HepG2 (cell line): ENCODE results near the gene TYROBP. TPM values are rescaled to one million over a fixed set of nuclear protein-coding genes. Genes with fewer than 3 reads are reported as not detected.

ENCODE experiments used
- ADNP ChIP-seq: sonication (generic); formaldehyde crosslinking; IDR thresholded peaks from 2 replicates; pipeline ENCODE4 v1.4.0; 2020; ENCODE audit warnings: missing genetic modification reagents
- ELF4 ChIP-seq: sonication (generic); formaldehyde crosslinking; IDR thresholded peaks from 2 replicates; pipeline ENCODE4 v1.5.0; 2020; ENCODE audit warnings: missing genetic modification reagents, mild to moderate bottlenecking, moderate library complexity, borderline replicate concordance
- GATAD2A ChIP-seq: IDR thresholded peaks from 2 replicates; pipeline ENCODE4 v1.6.1; 2016
- GRHL1 ChIP-seq: sonication (generic); formaldehyde crosslinking; conservative IDR thresholded peaks from 2 replicates; pipeline ENCODE4 v1.8.0; 2022; ENCODE audit warnings: missing genetic modification reagents
- GTF2F1 ChIP-seq: fragments of 150-350 bp; IDR thresholded peaks from 2 replicates; pipeline ENCODE4 v1.6.1; 2014; ENCODE audit warnings: low read length
- HMGA1 ChIP-seq: sonication (generic); formaldehyde crosslinking; conservative IDR thresholded peaks from 2 replicates; pipeline ENCODE4 v1.4.0; 2020; ENCODE audit warnings: missing genetic modification reagents
- IRF1 ChIP-seq: sonication (generic); formaldehyde crosslinking; IDR thresholded peaks from 2 replicates; pipeline ENCODE4 v1.4.0; 2020; ENCODE audit warnings: low read depth, mild to moderate bottlenecking, missing genetic modification reagents
- NFAT5 ChIP-seq: sonication (generic); formaldehyde crosslinking; IDR thresholded peaks from 2 replicates; pipeline ENCODE4 v1.4.0; 2020; ENCODE audit warnings: missing genetic modification reagents
- TBX3 ChIP-seq: fragments of 450-650 bp; IDR thresholded peaks from 2 replicates; pipeline ENCODE4 v1.6.1; 2017; ENCODE audit warnings: antibody characterized with exemption, mild to moderate bottlenecking, inconsistent platforms, borderline replicate concordance
- THAP9 ChIP-seq: sonication (generic); formaldehyde crosslinking; IDR thresholded peaks from 2 replicates; pipeline ENCODE4; 2020; ENCODE audit warnings: missing genetic modification reagents, mild to moderate bottlenecking, borderline replicate concordance
- XBP1 ChIP-seq: sonication (generic); formaldehyde crosslinking; IDR thresholded peaks from 2 replicates; pipeline ENCODE4 v1.5.0; 2020; ENCODE audit warnings: missing genetic modification reagents
- ZBTB2 ChIP-seq: sonication (generic); formaldehyde crosslinking; IDR thresholded peaks from 2 replicates; pipeline ENCODE4 v1.8.0; 2022; ENCODE audit warnings: low read depth, missing genetic modification reagents
- ZBTB34 ChIP-seq: sonication (generic); formaldehyde crosslinking; IDR thresholded peaks from 2 replicates; pipeline ENCODE4 v1.8.0; 2022; ENCODE audit warnings: mild to moderate bottlenecking, missing genetic modification reagents
- ZNF3 ChIP-seq: IDR thresholded peaks from 2 replicates; pipeline ENCODE4 v1.7.0; 2017; ENCODE audit warnings: inconsistent platforms
- ZNF547 ChIP-seq: sonication (generic); formaldehyde crosslinking; IDR thresholded peaks from 2 replicates; pipeline ENCODE4 v1.5.1; 2020; ENCODE audit warnings: mild to moderate bottlenecking, missing genetic modification reagents
- polyA plus RNA-seq, 8 experiments: library from polyadenylated mRNA; depleted of rRNA in 3 of 8; stranded (reverse) in 7 of 8; unstranded in 1 of 8; fragments of >200 nt; fragmentation: Illumina TruSeq in 4 of 8; extraction: Trizol in 4 of 8; gene quantifications; 2 replicates each; pipeline versions ENCODE4 v1.2.1 to v1.2.3, GENCODE V29; 2011 to 2016; ENCODE audit warnings: low read depth in 4 of 8, missing spikeins in 1 of 8, mixed read lengths in 1 of 8; ENCODE audit not compliant: insufficient read depth in 1 of 8
- total RNA-seq, 5 experiments: library from RNA; depleted of rRNA; stranded (reverse); fragments of >200 nt; fragmentation: Illumina TruSeq; extraction: Trizol; gene quantifications; 2 replicates each; pipeline ENCODE4 v1.2.3, GENCODE V29; 2016; ENCODE audit warnings: low read depth in 1 of 5

Gene TYROBP
- total and polyA plus RNA-seq, 2 of the 13 experiments (the other 11 are each of a cell fraction or from before 2014, with no cell fraction given), result not detected

- TF ChIP-seq THAP9 (CRISPR knock-in tag), result peak; percentile 95
- no peak for TF ChIP-seq ELF4 (CRISPR knock-in tag)
- peak; percentile 56 for TF ChIP-seq GATAD2A (CRISPR knock-in tag)
- no peak for TF ChIP-seq HMGA1
- TF ChIP-seq ZNF3 (CRISPR knock-in tag), result no peak
- no peak for TF ChIP-seq XBP1 (CRISPR knock-in tag)
- peak; percentile 57; the same call in 1 of the 2 replicates for TF ChIP-seq TBX3
- TF ChIP-seq ZBTB34 (CRISPR knock-in tag), result no peak
- TF ChIP-seq ZBTB2, result peak; percentile 38; the same call in 1 of the 2 replicates
- no peak for TF ChIP-seq ADNP (CRISPR knock-in tag)
- TF ChIP-seq ZNF547, result no peak
- TF ChIP-seq IRF1 (CRISPR knock-in tag), result no peak
- TF ChIP-seq GTF2F1, result no peak
- TF ChIP-seq GRHL1, result no peak
- TF ChIP-seq NFAT5, result no peak
Measured at GRCh38 chr19:35931161-35931873, 23.2 kb upstream of the TYROBP start (continued).
